ENCODE data around the gene GNG13.

The GNG13 gene

DNA sequence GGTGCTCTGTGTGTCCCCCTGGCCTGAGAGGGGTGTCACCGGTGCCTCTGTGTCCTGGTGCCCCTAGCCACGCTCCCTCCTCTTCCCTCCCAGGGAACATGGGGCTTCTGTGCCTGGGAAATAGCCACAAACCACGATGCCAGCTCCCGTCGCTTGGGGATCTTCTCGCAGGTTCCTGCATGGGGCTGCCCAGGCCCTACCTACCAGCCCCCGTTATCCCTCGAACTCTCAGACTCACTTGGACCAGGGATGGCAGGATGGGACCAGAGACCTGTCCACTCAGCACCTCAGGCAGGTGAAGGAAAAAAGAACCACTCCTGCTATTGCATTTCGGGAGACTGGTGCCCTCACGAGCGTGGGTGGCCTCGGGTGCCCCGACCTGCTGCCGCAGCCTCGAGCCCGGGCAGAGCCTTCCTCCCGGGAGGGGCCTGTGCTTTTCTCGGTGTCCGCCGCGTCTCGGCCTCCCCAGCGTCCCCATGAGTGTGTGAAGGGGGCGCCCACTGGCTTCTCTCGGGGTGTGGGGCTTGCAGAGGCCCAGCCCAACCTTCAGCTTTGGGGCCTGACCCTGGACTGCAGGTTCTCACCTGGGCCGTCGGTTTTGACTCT is 41.0 kb upstream of the GNG13 start:
- H3K36me3 ChIP-seq (ENCODE audit: control insufficient read depth in 2 of 2, insufficient read depth in 1 of 2, low read length in 2 of 2) = no peaks in the 10 kb centered on the region
- CTCF ChIA-PET = interaction anchor here (0.6 kb wide), 1 partner anchor 567 kb away, joined by 3 read pairs; no protein-coding TSS in a partner anchor
- H3K4me1 ChIP-seq (ENCODE audit: control insufficient read depth, insufficient read depth, low read length) = no peaks in the 10 kb centered on the region
- TF ChIP-seq KLF9 (tag by site-specific recombination; IDR thresholded peaks at IDR 0.05; ENCODE audit: low read depth) = no peak
- TF ChIP-seq EGR2 (tag by site-specific recombination; IDR thresholded peaks at IDR 0.05; ENCODE audit: low read depth) = no peak
- TF ChIP-seq KLF8 (tag by site-specific recombination; IDR thresholded peaks at IDR 0.05) = no peak
- TF ChIP-seq, protein P1, sequence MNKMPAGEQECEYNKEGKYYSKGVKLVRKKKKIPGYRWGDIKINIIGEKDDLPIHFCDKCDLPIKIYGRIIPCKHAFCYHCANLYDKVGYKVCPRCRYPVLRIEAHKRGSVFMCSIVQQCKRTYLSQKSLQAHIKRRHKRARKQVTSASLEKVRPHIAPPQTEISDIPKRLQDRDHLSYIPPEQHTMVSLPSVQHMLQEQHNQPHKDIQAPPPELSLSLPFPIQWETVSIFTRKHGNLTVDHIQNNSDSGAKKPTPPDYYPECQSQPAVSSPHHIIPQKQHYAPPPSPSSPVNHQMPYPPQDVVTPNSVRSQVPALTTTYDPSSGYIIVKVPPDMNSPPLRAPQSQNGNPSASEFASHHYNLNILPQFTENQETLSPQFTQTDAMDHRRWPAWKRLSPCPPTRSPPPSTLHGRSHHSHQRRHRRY (tag by site-specific recombination; IDR thresholded peaks at IDR 0.05) = no peak
- TF ChIP-seq ZIC2 (tag by site-specific recombination; IDR thresholded peaks at IDR 0.05) = no peak
- no peak for TF ChIP-seq ZNF660 (tag by site-specific recombination; IDR thresholded peaks at IDR 0.05)
- no peak for TF ChIP-seq SP3 (tag by site-specific recombination; IDR thresholded peaks at IDR 0.05)
- TF ChIP-seq ZNF433 (tag by site-specific recombination; IDR thresholded peaks at IDR 0.05; ENCODE audit: low read depth) = no peak
- TF ChIP-seq, protein P2, sequence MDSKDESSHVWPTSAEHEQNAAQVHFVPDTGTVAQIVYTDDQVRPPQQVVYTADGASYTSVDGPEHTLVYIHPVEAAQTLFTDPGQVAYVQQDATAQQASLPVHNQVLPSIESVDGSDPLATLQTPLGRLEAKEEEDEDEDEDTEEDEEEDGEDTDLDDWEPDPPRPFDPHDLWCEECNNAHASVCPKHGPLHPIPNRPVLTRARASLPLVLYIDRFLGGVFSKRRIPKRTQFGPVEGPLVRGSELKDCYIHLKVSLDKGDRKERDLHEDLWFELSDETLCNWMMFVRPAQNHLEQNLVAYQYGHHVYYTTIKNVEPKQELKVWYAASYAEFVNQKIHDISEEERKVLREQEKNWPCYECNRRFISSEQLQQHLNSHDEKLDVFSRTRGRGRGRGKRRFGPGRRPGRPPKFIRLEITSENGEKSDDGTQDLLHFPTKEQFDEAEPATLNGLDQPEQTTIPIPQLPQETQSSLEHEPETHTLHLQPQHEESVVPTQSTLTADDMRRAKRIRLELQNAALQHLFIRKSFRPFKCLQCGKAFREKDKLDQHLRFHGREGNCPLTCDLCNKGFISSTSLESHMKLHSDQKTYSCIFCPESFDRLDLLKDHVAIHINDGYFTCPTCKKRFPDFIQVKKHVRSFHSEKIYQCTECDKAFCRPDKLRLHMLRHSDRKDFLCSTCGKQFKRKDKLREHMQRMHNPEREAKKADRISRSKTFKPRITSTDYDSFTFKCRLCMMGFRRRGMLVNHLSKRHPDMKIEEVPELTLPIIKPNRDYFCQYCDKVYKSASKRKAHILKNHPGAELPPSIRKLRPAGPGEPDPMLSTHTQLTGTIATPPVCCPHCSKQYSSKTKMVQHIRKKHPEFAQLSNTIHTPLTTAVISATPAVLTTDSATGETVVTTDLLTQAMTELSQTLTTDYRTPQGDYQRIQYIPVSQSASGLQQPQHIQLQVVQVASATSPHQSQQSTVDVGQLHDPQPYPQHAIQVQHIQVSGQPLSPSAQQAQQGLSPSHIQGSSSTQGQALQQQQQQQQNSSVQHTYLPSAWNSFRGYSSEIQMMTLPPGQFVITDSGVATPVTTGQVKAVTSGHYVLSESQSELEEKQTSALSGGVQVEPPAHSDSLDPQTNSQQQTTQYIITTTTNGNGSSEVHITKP (tag by site-specific recombination; IDR thresholded peaks at IDR 0.05) = no peak
- no peak for TF ChIP-seq ZNF626 (tag by site-specific recombination; IDR thresholded peaks at IDR 0.05)
- no peak for TF ChIP-seq ZNF239 (tag by site-specific recombination; IDR thresholded peaks at IDR 0.05)
- no peak for TF ChIP-seq ZNF776 (tag by site-specific recombination; IDR thresholded peaks at IDR 0.05; ENCODE audit: borderline replicate concordance)
- TF ChIP-seq, protein P3, sequence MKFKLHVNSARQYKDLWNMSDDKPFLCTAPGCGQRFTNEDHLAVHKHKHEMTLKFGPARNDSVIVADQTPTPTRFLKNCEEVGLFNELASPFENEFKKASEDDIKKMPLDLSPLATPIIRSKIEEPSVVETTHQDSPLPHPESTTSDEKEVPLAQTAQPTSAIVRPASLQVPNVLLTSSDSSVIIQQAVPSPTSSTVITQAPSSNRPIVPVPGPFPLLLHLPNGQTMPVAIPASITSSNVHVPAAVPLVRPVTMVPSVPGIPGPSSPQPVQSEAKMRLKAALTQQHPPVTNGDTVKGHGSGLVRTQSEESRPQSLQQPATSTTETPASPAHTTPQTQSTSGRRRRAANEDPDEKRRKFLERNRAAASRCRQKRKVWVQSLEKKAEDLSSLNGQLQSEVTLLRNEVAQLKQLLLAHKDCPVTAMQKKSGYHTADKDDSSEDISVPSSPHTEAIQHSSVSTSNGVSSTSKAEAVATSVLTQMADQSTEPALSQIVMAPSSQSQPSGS (tag by site-specific recombination; IDR thresholded peaks at IDR 0.05; ENCODE audit: low read depth) = no peak
- TF ChIP-seq ZNF48 (tag by site-specific recombination; IDR thresholded peaks at IDR 0.05) = no peak
- no peak for TF ChIP-seq ZNF514 (tag by site-specific recombination; IDR thresholded peaks at IDR 0.05)
- TF ChIP-seq ZBTB7A (tag by site-specific recombination; IDR thresholded peaks at IDR 0.05; ENCODE audit: low read depth) = no peak
- TF ChIP-seq ZNF311 (tag by site-specific recombination; IDR thresholded peaks at IDR 0.05; ENCODE audit: borderline replicate concordance) = no peak
- no peaks in the 10 kb centered on the region for H3K9me3 ChIP-seq (ENCODE audit: control insufficient read depth, insufficient read depth, low read depth, low read length)
- POLR2A ChIA-PET = no interaction called here
- no peak overlapping the region for H3K4me3 ChIP-seq (ENCODE audit: low read depth, low read length)
- no peak overlapping the region for H3K27ac ChIP-seq (ENCODE audit: extremely low read depth, low read depth, low read length)

DNA sequence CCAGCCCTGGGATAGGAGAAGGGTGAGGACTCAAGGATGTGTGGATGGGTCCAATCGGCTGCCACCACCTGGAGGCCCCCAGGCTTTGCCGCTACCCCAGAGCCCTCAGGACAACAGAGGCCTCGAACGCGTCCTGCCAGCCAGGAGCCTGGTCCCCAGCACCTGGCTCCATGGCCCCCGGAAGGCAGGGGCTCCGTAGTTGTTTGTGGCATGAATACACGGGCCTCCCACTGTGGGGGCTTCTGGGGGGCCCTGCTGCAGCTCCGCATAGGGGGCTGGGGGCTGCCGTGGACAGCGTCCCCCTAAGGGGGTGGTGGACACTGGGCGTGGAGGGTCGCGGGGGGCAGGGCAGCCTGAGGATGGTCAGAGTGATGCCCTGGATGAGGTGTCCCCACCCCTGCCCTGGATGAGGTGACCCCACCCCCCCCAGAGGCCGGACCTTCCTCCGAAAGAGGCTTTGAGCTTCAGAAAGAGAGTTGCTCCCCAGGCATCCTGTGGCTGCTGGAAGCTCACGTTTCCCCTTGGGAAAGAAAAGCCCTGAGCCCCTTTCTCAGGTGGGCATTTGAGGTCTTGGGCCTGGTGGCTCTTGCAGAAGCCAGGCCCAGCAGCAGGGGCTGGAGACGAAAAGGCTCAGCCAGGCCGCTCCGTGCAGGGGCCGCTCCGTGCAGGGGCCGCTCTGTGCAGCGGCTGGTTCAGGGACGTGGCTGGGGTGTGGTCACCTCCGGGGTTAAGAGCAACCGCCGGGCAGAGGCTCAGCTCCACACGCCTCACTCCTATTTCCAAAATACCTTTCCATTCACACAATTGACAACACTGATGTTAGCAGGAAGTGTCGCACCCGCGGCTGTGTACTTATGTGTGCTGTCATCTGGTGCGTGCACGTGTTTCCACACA is 40.3 kb upstream of the GNG13 start:
- Histone ChIP-seq H3K4me1 (ENCODE audit: control insufficient read depth, insufficient read depth, low read length) (no peaks in the 10 kb centered on the region), H3K9me3 (ENCODE audit: control insufficient read depth, insufficient read depth, low read depth, low read length) (no peaks in the 10 kb centered on the region), H3K36me3 (ENCODE audit: control insufficient read depth in 2 of 2, insufficient read depth in 1 of 2, low read length in 2 of 2) (no peaks in the 10 kb centered on the region), H3K27ac (ENCODE audit: extremely low read depth, low read depth, low read length) (no peak overlapping the region), H3K4me3 (ENCODE audit: low read depth, low read length) (no peak overlapping the region)
- ChIA-PET CTCF (no interaction called here), POLR2A (no interaction called here)
- TF ChIP-seq, protein P4, sequence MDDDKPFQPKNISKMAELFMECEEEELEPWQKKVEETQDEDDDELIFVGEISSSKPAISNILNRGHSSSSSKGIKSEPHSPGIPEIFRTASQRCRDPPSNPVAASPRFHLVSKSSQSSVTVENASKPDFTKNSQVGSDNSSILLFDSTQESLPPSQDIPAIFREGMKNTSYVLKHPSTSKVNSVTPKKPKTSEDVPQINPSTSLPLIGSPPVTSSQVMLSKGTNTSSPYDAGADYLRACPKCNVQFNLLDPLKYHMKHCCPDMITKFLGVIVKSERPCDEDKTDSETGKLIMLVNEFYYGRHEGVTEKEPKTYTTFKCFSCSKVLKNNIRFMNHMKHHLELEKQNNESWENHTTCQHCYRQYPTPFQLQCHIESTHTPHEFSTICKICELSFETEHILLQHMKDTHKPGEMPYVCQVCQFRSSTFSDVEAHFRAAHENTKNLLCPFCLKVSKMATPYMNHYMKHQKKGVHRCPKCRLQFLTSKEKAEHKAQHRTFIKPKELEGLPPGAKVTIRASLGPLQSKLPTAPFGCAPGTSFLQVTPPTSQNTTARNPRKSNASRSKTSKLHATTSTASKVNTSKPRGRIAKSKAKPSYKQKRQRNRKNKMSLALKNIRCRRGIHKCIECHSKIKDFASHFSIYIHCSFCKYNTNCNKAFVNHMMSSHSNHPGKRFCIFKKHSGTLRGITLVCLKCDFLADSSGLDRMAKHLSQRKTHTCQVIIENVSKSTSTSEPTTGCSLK (tag by site-specific recombination; IDR thresholded peaks at IDR 0.05) = no peak
- TF ChIP-seq ZNF621 (tag by site-specific recombination; IDR thresholded peaks at IDR 0.05) (no peak), ZNF548 (tag by site-specific recombination; IDR thresholded peaks at IDR 0.05) (no peak), HOXA7 (CRISPR knock-in tag; IDR thresholded peaks at IDR 0.05; ENCODE audit: borderline replicate concordance) (no peak), EGR2 (tag by site-specific recombination; IDR thresholded peaks at IDR 0.05; ENCODE audit: low read depth) (no peak), ZNF555 (tag by site-specific recombination; conservative IDR thresholded peaks at IDR 0.05) (no peak), ZNF473 (tag by site-specific recombination; IDR thresholded peaks at IDR 0.05) (no peak), ZFP41 (tag by site-specific recombination; IDR thresholded peaks at IDR 0.05; ENCODE audit: borderline replicate concordance) (no peak)
- TF ChIP-seq, protein P5, sequence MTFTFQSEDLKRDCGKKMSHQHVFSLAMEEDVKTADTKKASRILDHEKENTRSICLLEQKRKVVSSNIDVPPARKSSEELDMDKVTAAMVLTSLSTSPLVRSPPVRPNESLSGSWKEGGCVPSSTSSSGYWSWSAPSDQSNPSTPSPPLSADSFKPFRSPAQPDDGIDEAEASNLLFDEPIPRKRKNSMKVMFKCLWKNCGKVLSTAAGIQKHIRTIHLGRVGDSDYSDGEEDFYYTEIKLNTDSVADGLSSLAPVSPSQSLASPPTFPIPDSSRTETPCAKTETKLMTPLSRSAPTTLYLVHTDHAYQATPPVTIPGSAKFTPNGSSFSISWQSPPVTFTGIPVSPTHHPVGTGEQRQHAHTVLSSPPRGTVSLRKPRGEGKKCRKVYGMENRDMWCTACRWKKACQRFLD (tag by site-specific recombination; IDR thresholded peaks at IDR 0.05) = no peak

All from HEK293 (cell line).